ENCODE measurements around the gene NPLOC4. TPM values are rescaled to one million over a fixed set of nuclear protein-coding genes. Genes with fewer than 3 reads are reported as not detected.
"Not testable (repeated sequence)": the region's sequence is repeated elsewhere in the genome, so short reads cannot be mapped to it uniquely, and the experiment has no call there.

Gene NPLOC4
- polyA plus RNA-seq, 1 of the 3 experiments (the other 2 are of a cell fraction) = 88.6 TPM

- no peak overlapping the region for H3K27ac ChIP-seq (ENCODE audit: low read depth in 2 of 2, low read length in 1 of 2)
- DNase-seq = no peak
- peaks cover 0 to 35% of the 10 kb centered on the region in 2 experiments; a peak in 1 of 4 replicates for H3K4me1 ChIP-seq (ENCODE audit: control insufficient read depth in 1 of 2, insufficient read depth in 2 of 2, low read depth in 1 of 2, low read length in 1 of 2)
- no peaks in the 10 kb centered on the region for H4K20me1 ChIP-seq (ENCODE audit: insufficient read depth)
- H3K9me3 ChIP-seq = no peaks in the 10 kb centered on the region
- no peak overlapping the region for H3K9ac ChIP-seq
- H3K36me3 ChIP-seq (replicated peaks in 1 of 2; ENCODE audit: control insufficient read depth in 1 of 2, insufficient read depth in 2 of 2, low read length in 1 of 2) = no peaks in the 10 kb centered on the region
- no peak overlapping the region for H3K4me2 ChIP-seq
- no peaks in the 10 kb centered on the region for H3K9me2 ChIP-seq
- CTCF ChIA-PET = interaction anchor here (0.6 to 2.7 kb wide), 4 partner anchors 9 to 274 kb away, joined by 3 to 7 read pairs (median 4); no protein-coding TSS in a partner anchor
- peaks cover 9% of the 10 kb centered on the region for H3F3A ChIP-seq (replicated peaks; ENCODE audit: insufficient read depth)
- no peaks in the 10 kb centered on the region for H3K27me3 ChIP-seq (ENCODE audit: insufficient read depth)
- POLR2A ChIA-PET = no interaction called here
- H3K4me3 ChIP-seq (ENCODE audit: low read depth in 2 of 2, low read length in 1 of 2) = no peak overlapping the region
- 84% methylated on average over 9 of the region's 11 CpGs for WGBS (ENCODE audit: low lambda C conversion rate)
- H3K79me2 ChIP-seq (ENCODE audit: insufficient read depth) = no peaks in the 10 kb centered on the region
- H2AFZ ChIP-seq (ENCODE audit: low read depth) = no peak overlapping the region
- no peak for TF ChIP-seq FOXJ3 (CRISPR knock-in tag; IDR thresholded peaks at IDR 0.05)
- TF ChIP-seq TEAD4 (IDR thresholded peaks at IDR 0.05; ENCODE audit: borderline replicate concordance, insufficient read depth) = no peak
- TF ChIP-seq MAX (IDR thresholded peaks at IDR 0.05; ENCODE audit: low read depth) = no peak
- TF ChIP-seq JUND (IDR thresholded peaks at IDR 0.05) = no peak
- TF ChIP-seq TAF1 (IDR thresholded peaks at IDR 0.05; ENCODE audit: borderline replicate concordance, low read depth, low read length) = no peak
- TF ChIP-seq POLR2AphosphoS5 (IDR thresholded peaks at IDR 0.05; ENCODE audit: low read depth, low read length) = no peak
- TF ChIP-seq NFIC (IDR thresholded peaks at IDR 0.05; ENCODE audit: borderline replicate concordance) = no peak
- no peak for TF ChIP-seq RAD21 (IDR thresholded peaks at IDR 0.05; ENCODE audit: low read length)
- no peak for TF ChIP-seq REST (IDR thresholded peaks at IDR 0.05; ENCODE audit: low read depth, low read length)
- TF ChIP-seq SIN3A (IDR thresholded peaks at IDR 0.05; ENCODE audit: borderline replicate concordance, low read depth, low read length) = no peak
Observed at GRCh38 chr17:81532490-81533287, 104.2 kb downstream of the NPLOC4 start.

GRCh38 chr17:81531998-81532404 lies 104.9 kb downstream of the NPLOC4 start:
- H3K27me3 ChIP-seq (ENCODE audit: insufficient read depth); H4K20me1 ChIP-seq (ENCODE audit: insufficient read depth); H3K9ac ChIP-seq; H2AFZ ChIP-seq (ENCODE audit: low read depth); H3K79me2 ChIP-seq (ENCODE audit: insufficient read depth); H3K9me2 ChIP-seq; H3K36me3 ChIP-seq (replicated peaks in 1 of 2; ENCODE audit: control insufficient read depth in 1 of 2, insufficient read depth in 2 of 2, low read length in 1 of 2); DNase-seq; H3K4me2 ChIP-seq; H3K9me3 ChIP-seq; H3K27ac ChIP-seq (ENCODE audit: low read depth in 2 of 2, low read length in 1 of 2); POLR2A ChIA-PET; H3K4me3 ChIP-seq (ENCODE audit: low read depth in 2 of 2, low read length in 1 of 2); H3F3A ChIP-seq (replicated peaks; ENCODE audit: insufficient read depth): not testable (repeated sequence)
- 93% methylated on average over 3 of the region's 3 CpGs for WGBS (ENCODE audit: low lambda C conversion rate)
- peaks cover 0 to 29% of the 10 kb centered on the region in 2 experiments; a peak in 1 of 4 replicates for H3K4me1 ChIP-seq (ENCODE audit: control insufficient read depth in 1 of 2, insufficient read depth in 2 of 2, low read depth in 1 of 2, low read length in 1 of 2)
- CTCF ChIA-PET = interaction anchor here (2.7 kb wide), 1 partner anchor 69 kb away, joined by 7 read pairs; no protein-coding TSS in a partner anchor

GRCh38 chr17:81531013-81531412 lies 105.9 kb downstream of the NPLOC4 start:
- H2AFZ ChIP-seq (ENCODE audit: low read depth); H3K36me3 ChIP-seq (replicated peaks in 1 of 2; ENCODE audit: control insufficient read depth in 1 of 2, insufficient read depth in 2 of 2, low read length in 1 of 2); H3K9me2 ChIP-seq; H3K79me2 ChIP-seq (ENCODE audit: insufficient read depth); H3K4me3 ChIP-seq (ENCODE audit: low read depth in 2 of 2, low read length in 1 of 2); H3K27ac ChIP-seq (ENCODE audit: low read depth in 2 of 2, low read length in 1 of 2); DNase-seq; H3F3A ChIP-seq (replicated peaks; ENCODE audit: insufficient read depth); H3K27me3 ChIP-seq (ENCODE audit: insufficient read depth); H3K4me2 ChIP-seq; H3K9ac ChIP-seq; H3K9me3 ChIP-seq; H4K20me1 ChIP-seq (ENCODE audit: insufficient read depth): not testable (repeated sequence)
- WGBS (ENCODE audit: low lambda C conversion rate) = 90% methylated on average over 6 of the region's 6 CpGs
- H3K4me1 ChIP-seq (ENCODE audit: control insufficient read depth in 1 of 2, insufficient read depth in 2 of 2, low read depth in 1 of 2, low read length in 1 of 2) = peaks cover 0 to 19% of the 10 kb centered on the region in 2 experiments; a peak in 1 of 4 replicates
- POLR2A ChIA-PET = interaction anchor here (1.3 kb wide), 1 partner anchor 16 kb away, joined by 3 read pairs; no protein-coding TSS in a partner anchor
- CTCF ChIA-PET = interaction anchor here (0.9 to 1.6 kb wide), 3 partner anchors 12 to 47 kb away, joined by 3 to 5 read pairs (median 4); no protein-coding TSS in a partner anchor

Measured in SK-N-SH (cell line).